GM12864 (cell line): ENCODE results near the gene ANKFN1.
"Not testable (repeated sequence)": the region's sequence is repeated elsewhere in the genome, so short reads cannot be mapped to it uniquely, and the experiment has no call there.

Experiments used
- DNase-seq: peaks from one replicate; pipeline ENCODE4 v3.0.0-alpha.2; 2011; ENCODE audit warnings: low read depth
- H3K4me3 ChIP-seq: 2 replicates; pipeline ENCODE4 v1.5.1; 2011; ENCODE audit warnings: mild to moderate bottlenecking, low read depth, low read length, control low read depth
- CTCF ChIP-seq: IDR thresholded peaks from 2 replicates; pipeline ENCODE4 v1.5.1; 2011; ENCODE audit warnings: low read depth, mild to moderate bottlenecking, moderate library complexity, low read length, control low read depth, inconsistent platforms; ENCODE audit errors: missing control alignments

The ANKFN1 gene

GRCh38 chr17:56274491-56274890 is 121.2 kb downstream of the ANKFN1 start:
- H3K4me3 ChIP-seq = no peak overlapping the region
- DNase-seq = no peak
- no peak for TF ChIP-seq CTCF

- no peak for TF ChIP-seq CTCF
- H3K4me3 ChIP-seq = no peak overlapping the region
- DNase-seq = no peak
Measured at GRCh38 chr17:56284482-56284881, 131.2 kb downstream of the ANKFN1 start.

- H3K4me3 ChIP-seq, DNase-seq: not testable (repeated sequence)
Measured at GRCh38 chr17:56288786-56289185, 135.5 kb downstream of the ANKFN1 start.

GRCh38 chr17:56289321-56289720 is 136.0 kb downstream of the ANKFN1 start:
- no peak for DNase-seq
- no peak overlapping the region for H3K4me3 ChIP-seq
- no peak for TF ChIP-seq CTCF

GRCh38 chr17:56290101-56290801 is 137.0 kb downstream of the ANKFN1 start:
- no peak overlapping the region for H3K4me3 ChIP-seq
- no peak for TF ChIP-seq CTCF
- DNase-seq = no peak

- no peak for TF ChIP-seq CTCF
- DNase-seq = no peak
- no peak overlapping the region for H3K4me3 ChIP-seq
Measured at GRCh38 chr17:56290802-56291118, 137.5 kb downstream of the ANKFN1 start.

- no peak for DNase-seq
- H3K4me3 ChIP-seq = no peak overlapping the region
- no peak for TF ChIP-seq CTCF
Measured at GRCh38 chr17:56291226-56291805, 138.0 kb downstream of the ANKFN1 start.
